GM12872 (cell line): ENCODE results near the gene CHST8.

ENCODE experiments used
- CTCF ChIP-seq: IDR thresholded peaks from 3 replicates; pipeline ENCODE4 v1.5.1; 2011; ENCODE audit warnings: low read depth, mild to moderate bottlenecking, low read length, moderate library complexity; ENCODE audit not compliant: insufficient read depth

CHST8 gene

GRCh38 chr19:33779849-33780248 is 158.1 kb downstream of the CHST8 start:
- TF ChIP-seq CTCF = no peak

- TF ChIP-seq CTCF = no peak
Observed at GRCh38 chr19:33780251-33780650, 158.5 kb downstream of the CHST8 start.

GRCh38 chr19:33780746-33781145 is 159.0 kb downstream of the CHST8 start:
- TF ChIP-seq CTCF = no peak

- TF ChIP-seq CTCF = no peak
Observed at GRCh38 chr19:33781415-33781935, 159.7 kb downstream of the CHST8 start.

- TF ChIP-seq CTCF = no peak
Observed at GRCh38 chr19:33781996-33782395, 160.2 kb downstream of the CHST8 start.

- TF ChIP-seq CTCF = no peak
Observed at GRCh38 chr19:33784432-33784831, 162.7 kb downstream of the CHST8 start.

- no peak for TF ChIP-seq CTCF
Observed at GRCh38 chr19:33785795-33786194, 164.0 kb downstream of the CHST8 start.
